Measurements from ENCODE around the gene OR6M1. TPM values are rescaled to one million over a fixed set of nuclear protein-coding genes. Genes with fewer than 3 reads are reported as not detected.

Gene OR6M1
- total RNA-seq, 1 donor from 2014 or later = not detected

- Mint-ChIP-seq H3K27ac (no peak overlapping the region), H3K4me3 (no peak overlapping the region), H3K27me3 (no peaks in the 10 kb centered on the region), H3K36me3 (no peaks in the 10 kb centered on the region), H3K9me3 (no peaks in the 10 kb centered on the region), H3K4me1 (ENCODE audit: unreplicated experiment) (no peaks in the 10 kb centered on the region)
- no peak for DNase-seq (ENCODE audit: extremely low spot score, unreplicated experiment)
- no peak for TF ChIP-seq CTCF (conservative IDR thresholded peaks at IDR 0.05)
Measured at GRCh38 chr11:123839131-123839530, 33.0 kb upstream of the OR6M1 start.

GRCh38 chr11:123838659-123839058 lies 32.5 kb upstream of the OR6M1 start:
- no peaks in the 10 kb centered on the region for H3K27me3 Mint-ChIP-seq
- no peaks in the 10 kb centered on the region for H3K4me1 Mint-ChIP-seq (ENCODE audit: unreplicated experiment)
- H3K27ac Mint-ChIP-seq = no peak overlapping the region
- no peak overlapping the region for H3K4me3 Mint-ChIP-seq
- no peaks in the 10 kb centered on the region for H3K36me3 Mint-ChIP-seq
- DNase-seq (ENCODE audit: extremely low spot score, unreplicated experiment) = no peak
- no peak for TF ChIP-seq CTCF (conservative IDR thresholded peaks at IDR 0.05)
- no peaks in the 10 kb centered on the region for H3K9me3 Mint-ChIP-seq

- Mint-ChIP-seq H3K27ac (no peak overlapping the region), H3K4me3 (no peak overlapping the region), H3K36me3 (no peaks in the 10 kb centered on the region), H3K4me1 (ENCODE audit: unreplicated experiment) (no peaks in the 10 kb centered on the region), H3K9me3 (no peaks in the 10 kb centered on the region), H3K27me3 (no peaks in the 10 kb centered on the region)
- no peak for DNase-seq (ENCODE audit: extremely low spot score, unreplicated experiment)
- TF ChIP-seq CTCF (conservative IDR thresholded peaks at IDR 0.05) = no peak
Measured at GRCh38 chr11:123838199-123838598, 32.0 kb upstream of the OR6M1 start.

DNA sequence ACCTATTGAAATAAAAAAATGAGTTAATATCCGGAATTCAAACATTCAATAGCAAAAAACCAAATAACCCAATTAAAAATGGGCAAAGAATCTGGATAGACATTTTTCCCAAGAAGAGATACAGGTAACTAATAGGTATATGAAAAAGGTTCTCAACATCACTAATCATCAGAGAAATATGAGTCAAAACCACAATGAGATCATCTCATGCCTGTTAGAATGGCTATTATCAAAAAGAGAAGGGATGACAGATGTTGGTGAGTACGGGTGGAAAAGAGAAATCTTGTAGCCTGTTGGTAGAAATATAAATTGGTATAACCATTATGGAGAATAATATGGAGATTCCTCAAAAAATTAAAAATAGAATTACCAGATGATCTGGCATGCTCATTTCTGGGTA lies 26.9 kb upstream of the OR6M1 start:
- DNase-seq (ENCODE audit: extremely low spot score, unreplicated experiment) = no peak
- TF ChIP-seq CTCF (conservative IDR thresholded peaks at IDR 0.05) = no peak
- Mint-ChIP-seq H3K27ac (no peak overlapping the region), H3K9me3 (no peaks in the 10 kb centered on the region), H3K36me3 (no peaks in the 10 kb centered on the region), H3K4me1 (ENCODE audit: unreplicated experiment) (no peaks in the 10 kb centered on the region), H3K4me3 (no peak overlapping the region), H3K27me3 (peaks cover 3% of the 10 kb centered on the region)

GRCh38 chr11:123829745-123830144 lies 23.6 kb upstream of the OR6M1 start:
- TF ChIP-seq CTCF (conservative IDR thresholded peaks at IDR 0.05) = no peak
- Mint-ChIP-seq H3K27ac (no peak overlapping the region), H3K4me1 (ENCODE audit: unreplicated experiment) (no peaks in the 10 kb centered on the region), H3K4me3 (no peak overlapping the region), H3K36me3 (no peaks in the 10 kb centered on the region), H3K27me3 (peaks cover 9% of the 10 kb centered on the region), H3K9me3 (no peaks in the 10 kb centered on the region)
- no peak for DNase-seq (ENCODE audit: extremely low spot score, unreplicated experiment)

- no peaks in the 10 kb centered on the region for H3K9me3 Mint-ChIP-seq
- H3K4me1 Mint-ChIP-seq (ENCODE audit: unreplicated experiment) = peaks cover 9% of the 10 kb centered on the region
- TF ChIP-seq CTCF (conservative IDR thresholded peaks at IDR 0.05) = no peak
- H3K27me3 Mint-ChIP-seq = peaks cover 6% of the 10 kb centered on the region
- peak overlapping the region; percentile 25 for H3K4me3 Mint-ChIP-seq
- H3K36me3 Mint-ChIP-seq = no peaks in the 10 kb centered on the region
- no peak for DNase-seq (ENCODE audit: extremely low spot score, unreplicated experiment)
- H3K27ac Mint-ChIP-seq = peak overlapping the region; percentile 88
Measured at GRCh38 chr11:123822599-123822998, 16.4 kb upstream of the OR6M1 start.

Measured in type B pancreatic cell (in vitro differentiated cells).